GM21381 (cell line): ENCODE results near the gene OR5H2.
"Not testable (repeated sequence)": the region's sequence is repeated elsewhere in the genome, so short reads cannot be mapped to it uniquely, and the experiment has no call there.

ENCODE experiments used
- ATAC-seq: cut with Tn5 transposase; IDR thresholded peaks from one replicate; pipeline ENCODE4 v1.9.1; 2021; ENCODE audit warnings: mild to moderate bottlenecking, moderate library complexity; ENCODE audit not compliant: unreplicated experiment

Gene OR5H2

GRCh38 chr3:98282205-98282604 lies at the start of gene OR5H2:
Gene OR5H2 (plus strand): TSS chr3:98282505. CDS start chr3:98282903, 398 bp downstream.
- no peak for ATAC-seq

GRCh38 chr3:98233468-98233867 lies 48.8 kb upstream of the OR5H2 start:
- no peak for ATAC-seq

GRCh38 chr3:98240131-98240530 lies 42.2 kb upstream of the OR5H2 start:
- ATAC-seq, result no peak

GRCh38 chr3:98242155-98242554 lies 40.1 kb upstream of the OR5H2 start:
- ATAC-seq, result no peak

GRCh38 chr3:98243843-98244242 lies 38.5 kb upstream of the OR5H2 start:
- no peak for ATAC-seq

- ATAC-seq, result no peak
Measured at GRCh38 chr3:98246142-98246541, 36.2 kb upstream of the OR5H2 start.

- ATAC-seq, result not testable (repeated sequence)
Measured at GRCh38 chr3:98256026-98256425, 26.3 kb upstream of the OR5H2 start.

- peak; percentile 68 for ATAC-seq
Measured at GRCh38 chr3:98259707-98260106, 22.6 kb upstream of the OR5H2 start.

- ATAC-seq, result no peak
Measured at GRCh38 chr3:98262046-98262445, 20.3 kb upstream of the OR5H2 start.

- ATAC-seq, result no peak
Measured at GRCh38 chr3:98263944-98264343, 18.4 kb upstream of the OR5H2 start, which contains the start of gene OR5H6. Gene OR5H6 (plus strand): TSS chr3:98264244. CDS start chr3:98264333, 89 bp downstream.

GRCh38 chr3:98269846-98270245 lies 12.5 kb upstream of the OR5H2 start:
- no peak for ATAC-seq

GRCh38 chr3:98272126-98272525 lies 10.2 kb upstream of the OR5H2 start:
- no peak for ATAC-seq

GRCh38 chr3:98274914-98275313 lies 7.4 kb upstream of the OR5H2 start:
- no peak for ATAC-seq

- no peak for ATAC-seq
Measured at GRCh38 chr3:98290916-98291315, 8.6 kb downstream of the OR5H2 start.

GRCh38 chr3:98291332-98291957 lies 9.1 kb downstream of the OR5H2 start:
- ATAC-seq, result no peak

- no peak for ATAC-seq
Measured at GRCh38 chr3:98322101-98322500, 39.8 kb downstream of the OR5H2 start.

- ATAC-seq, result no peak
Measured at GRCh38 chr3:98322686-98323085, 40.4 kb downstream of the OR5H2 start.

GRCh38 chr3:98323425-98323824 lies 41.1 kb downstream of the OR5H2 start:
- ATAC-seq, result no peak

- ATAC-seq, result no peak
Measured at GRCh38 chr3:98325055-98325454, 42.8 kb downstream of the OR5H2 start.

- ATAC-seq, result no peak
Measured at GRCh38 chr3:98326105-98326893, 44.0 kb downstream of the OR5H2 start.

- ATAC-seq, result peak; percentile 75
Measured at GRCh38 chr3:98326945-98327344, 44.6 kb downstream of the OR5H2 start.

- ATAC-seq, result no peak
Measured at GRCh38 chr3:98328933-98329332, 46.6 kb downstream of the OR5H2 start.
